NOMO-1 treated with dmso at 0.1 percent for 144 hours (cell line): ENCODE data around the gene NLRP1.

Experiments
- DNase-seq: peaks from one replicate; lab custom pipeline; 2025; ENCODE audit not compliant: unreplicated experiment; lab: John Stamatoyannopoulos, UW

The NLRP1 gene

GRCh38 chr17:5526821-5527598, 57.3 kb downstream of the NLRP1 start:
- DNase-seq, result peak; percentile 45

GRCh38 chr17:5523249-5523648, 61.1 kb downstream of the NLRP1 start:
- DNase-seq, result no peak

DNA sequence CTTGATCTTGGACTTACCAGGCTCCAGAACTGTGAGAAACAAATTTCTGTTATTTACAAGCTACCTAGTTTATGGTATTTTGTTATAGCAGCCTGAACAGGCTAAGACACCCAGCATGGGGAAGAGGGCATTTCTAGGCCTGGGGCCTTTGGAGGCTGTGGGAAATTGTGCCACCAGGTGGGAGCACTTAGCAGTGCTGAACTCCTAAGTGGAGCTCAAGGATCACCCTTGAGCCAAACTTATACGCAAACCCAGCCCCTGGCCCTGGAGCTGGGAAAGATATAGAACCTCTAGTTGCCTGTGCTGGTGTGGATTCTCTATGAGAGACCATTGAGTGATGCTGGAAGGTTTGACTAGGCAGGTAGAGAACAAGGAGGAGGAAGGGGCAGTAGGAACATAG, 61.8 kb downstream of the NLRP1 start:
- no peak for DNase-seq

GRCh38 chr17:5516060-5516792, 68.1 kb downstream of the NLRP1 start:
- DNase-seq, result no peak

DNA sequence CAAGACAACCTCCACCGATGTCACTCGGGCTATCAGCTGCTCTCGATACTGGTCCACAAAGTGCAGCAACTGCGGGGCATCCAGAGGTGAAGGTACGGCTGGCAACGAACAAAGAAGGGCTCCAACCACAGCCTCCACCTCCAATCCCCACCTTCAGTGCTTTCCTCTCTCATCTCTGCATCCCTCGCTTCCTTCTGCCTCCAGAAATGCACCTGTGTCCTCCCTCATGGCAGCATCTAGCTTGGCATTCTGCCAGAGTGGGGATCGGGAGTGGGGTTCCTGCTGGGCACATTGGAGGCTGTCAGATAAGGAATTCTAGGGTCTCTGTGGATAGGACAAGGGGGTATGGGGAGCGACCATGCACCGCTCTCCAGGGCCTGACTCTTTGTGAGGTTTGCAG, 69.3 kb downstream of the NLRP1 start:
- no peak for DNase-seq

DNA sequence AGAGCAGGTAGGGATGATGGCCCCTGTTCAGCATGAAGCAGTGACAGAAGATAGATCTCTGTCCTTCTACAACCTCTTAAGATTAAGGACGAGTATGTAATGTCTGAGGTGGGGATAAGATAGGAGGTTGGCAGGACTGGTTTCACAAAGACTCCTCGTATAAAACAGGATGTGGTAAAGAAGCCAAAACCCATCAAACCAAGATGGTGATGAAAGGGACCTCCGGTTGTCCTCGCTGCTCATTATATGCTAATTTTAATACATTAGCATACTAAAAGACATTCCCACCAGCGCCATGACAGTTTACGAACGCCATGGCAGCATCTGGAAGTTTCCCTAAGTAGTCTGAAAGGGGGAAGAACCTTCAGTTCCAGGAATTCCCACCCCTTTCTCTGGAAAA, 70.7 kb downstream of the NLRP1 start:
- DNase-seq, result no peak

DNA sequence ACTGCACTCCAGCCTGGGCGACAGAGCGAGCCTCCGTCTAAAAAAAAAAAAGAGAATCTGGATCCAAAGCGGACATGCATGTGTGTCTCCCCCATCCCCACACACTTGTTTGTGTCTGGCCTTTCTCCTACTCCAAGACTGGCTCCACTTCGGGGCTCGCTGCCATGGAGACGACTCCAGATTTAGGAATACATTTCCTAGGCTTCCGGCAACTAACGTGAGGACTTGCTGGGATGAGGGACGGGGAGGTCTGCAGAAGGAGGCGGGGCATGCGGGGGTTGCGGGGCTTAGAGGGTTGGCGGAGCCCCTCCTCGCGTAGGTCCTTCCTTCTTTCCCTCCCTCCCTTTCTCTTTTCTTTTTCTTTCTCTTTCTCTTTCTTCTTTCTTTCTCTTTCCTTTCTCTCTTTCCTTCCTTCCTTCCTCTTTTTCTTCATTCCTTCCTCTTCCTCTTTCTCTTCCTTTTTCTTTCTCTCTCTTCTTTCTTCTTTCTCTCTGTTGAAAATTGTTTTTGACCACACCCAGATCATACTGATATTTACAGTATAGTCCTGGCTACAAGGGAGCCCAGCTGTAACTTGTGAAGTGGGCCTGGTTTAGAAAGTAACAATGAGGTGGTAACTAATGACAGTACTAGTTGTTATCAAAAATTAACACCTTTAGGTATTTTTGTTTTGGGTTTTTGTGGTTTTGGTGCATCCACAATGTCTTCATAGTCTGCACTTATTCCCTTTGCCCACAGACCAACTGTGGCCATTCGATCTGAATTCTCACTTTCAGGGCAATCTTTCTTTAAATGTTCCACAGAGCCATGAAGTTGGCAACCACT, 72.7 kb downstream of the NLRP1 start:
- no peak for DNase-seq

DNA sequence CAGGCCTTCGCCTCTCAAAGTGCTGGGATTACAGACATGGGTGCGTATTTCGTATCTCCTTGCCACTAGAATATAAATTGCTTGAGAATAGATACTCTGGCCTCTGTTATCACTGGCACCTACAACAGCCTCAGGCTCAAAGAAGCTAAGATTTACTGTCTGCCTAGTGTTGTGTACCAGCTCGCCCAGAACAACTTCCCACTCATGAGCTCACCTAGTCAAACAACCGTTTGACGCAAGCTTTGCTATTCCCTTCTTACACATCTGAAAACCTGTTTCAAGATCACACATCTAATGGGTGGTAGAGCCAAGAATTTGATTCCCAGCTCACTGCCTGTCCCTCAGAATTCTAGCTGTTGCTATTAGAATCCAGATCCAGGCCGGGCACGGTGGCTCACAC, 73.5 kb downstream of the NLRP1 start:
- DNase-seq, result no peak

DNA sequence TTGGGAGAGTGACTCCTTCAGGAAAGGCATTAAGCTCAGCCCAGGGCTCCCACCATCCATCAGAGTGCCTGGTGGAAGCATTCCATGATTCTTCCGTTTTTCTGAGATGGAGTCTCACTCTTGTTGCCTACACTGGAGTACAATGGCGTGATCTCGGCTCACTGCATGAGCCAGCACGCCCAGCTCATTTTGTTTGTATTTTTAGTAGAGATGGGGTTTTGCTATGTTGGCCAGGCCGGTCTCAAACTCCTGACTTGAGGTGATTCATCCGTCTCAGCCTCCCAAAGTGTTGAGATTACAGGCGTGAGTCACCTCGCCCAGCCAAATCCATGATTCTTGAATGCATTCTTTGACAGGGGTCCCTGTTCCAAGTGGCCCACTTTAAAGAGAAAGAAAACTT, 74.8 kb downstream of the NLRP1 start:
- DNase-seq, result no peak

DNA sequence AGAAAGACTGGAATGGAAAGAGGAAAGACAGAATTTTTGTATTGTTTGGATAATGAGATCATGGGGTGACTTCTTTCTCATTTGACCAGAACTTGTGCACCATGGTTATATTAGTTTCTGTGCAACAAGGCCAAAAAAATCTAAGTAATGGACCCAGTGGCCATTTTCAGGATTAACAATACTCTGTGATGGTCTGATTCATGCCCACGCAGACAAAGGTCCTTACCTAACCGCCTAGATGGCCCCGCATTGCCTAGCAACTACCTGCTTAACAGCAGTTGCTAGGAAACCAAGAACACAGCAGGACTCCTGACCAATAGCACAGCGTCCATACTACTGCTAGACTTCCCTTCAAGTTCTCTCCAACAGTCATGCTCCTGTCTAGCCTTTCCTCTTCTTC, 75.5 kb downstream of the NLRP1 start:
- no peak for DNase-seq

DNA sequence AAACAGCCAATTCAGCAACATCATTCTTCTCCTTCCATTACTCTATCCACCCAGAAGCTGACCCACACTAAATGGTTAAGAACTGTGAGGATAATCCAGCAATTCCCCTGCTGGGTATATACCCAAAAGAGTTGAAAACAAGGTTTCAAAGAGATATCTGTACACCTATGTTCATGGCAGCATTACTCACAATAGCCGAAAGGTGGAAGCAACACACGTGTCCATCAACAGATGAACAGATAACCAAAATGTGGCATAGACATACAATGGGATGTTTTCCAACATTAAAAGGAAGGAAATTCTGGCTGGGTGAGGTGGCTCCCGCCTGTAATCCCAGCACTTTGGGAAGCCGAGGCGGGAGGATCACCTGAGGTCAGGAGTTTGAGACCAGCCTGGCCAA, 78.0 kb downstream of the NLRP1 start:
- no peak for DNase-seq

- DNase-seq, result no peak
Observed at GRCh38 chr17:5502552-5502951, 81.8 kb downstream of the NLRP1 start.

DNA sequence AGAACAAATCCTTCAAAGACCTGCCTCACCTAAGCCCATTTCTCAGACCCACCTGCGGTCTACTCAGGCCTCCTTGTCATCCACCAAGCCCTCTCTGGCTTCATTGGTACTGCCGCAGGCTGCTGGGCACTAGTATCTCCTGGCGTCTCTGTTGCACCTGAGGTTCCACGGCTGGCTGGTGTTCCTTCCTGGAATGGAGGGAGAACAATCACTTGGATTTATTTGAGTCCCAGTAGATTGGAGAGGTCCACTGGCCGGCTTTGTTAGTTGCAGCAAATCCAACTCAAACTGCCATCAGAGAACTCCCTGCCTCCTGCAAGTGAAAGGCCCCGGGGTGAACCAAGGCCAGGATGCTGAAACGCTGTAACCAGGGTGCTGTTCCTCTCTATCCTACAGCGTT, 82.6 kb downstream of the NLRP1 start:
- DNase-seq, result no peak

DNA sequence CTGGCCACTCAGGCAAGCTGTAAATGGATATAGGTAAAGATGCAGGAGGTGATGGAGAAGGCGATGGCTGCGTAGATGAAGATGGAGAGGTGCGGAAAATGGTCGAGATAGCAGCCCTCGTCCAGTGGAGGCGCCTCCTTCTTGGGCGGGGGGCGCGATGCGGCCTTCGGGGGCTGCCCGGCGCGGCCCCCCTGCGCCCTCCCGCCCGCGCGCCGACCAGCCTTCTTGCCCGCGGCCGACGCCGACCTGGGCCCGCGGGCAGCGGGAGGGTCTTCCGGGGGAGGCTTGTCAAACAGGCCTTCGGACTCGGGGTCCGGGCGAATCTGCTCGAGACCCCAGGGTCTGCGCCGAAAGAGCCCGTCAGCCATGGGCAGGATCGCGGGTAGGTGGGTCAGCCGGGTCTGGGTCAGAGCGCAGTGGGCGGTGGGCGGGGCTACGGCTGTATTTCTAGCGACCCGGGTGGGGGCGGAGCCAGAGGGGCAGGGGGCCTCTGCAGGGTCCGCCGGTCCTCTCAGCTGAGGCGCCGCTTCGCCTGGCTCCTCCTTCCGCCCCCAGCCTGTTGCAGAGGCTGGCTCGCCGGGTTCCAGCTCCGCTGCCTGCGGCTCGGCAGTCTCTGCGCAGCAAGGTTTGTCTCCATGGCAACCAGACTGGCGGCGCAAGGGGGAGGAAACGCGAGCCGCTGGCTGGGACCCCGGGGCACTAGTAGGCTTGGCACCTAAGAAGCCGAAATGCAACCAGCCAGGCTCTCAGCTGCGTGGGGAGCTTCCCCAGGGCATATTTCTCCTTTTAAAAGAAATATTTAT, 83.5 kb downstream of the NLRP1 start:
- peak; percentile 17 for DNase-seq

DNA sequence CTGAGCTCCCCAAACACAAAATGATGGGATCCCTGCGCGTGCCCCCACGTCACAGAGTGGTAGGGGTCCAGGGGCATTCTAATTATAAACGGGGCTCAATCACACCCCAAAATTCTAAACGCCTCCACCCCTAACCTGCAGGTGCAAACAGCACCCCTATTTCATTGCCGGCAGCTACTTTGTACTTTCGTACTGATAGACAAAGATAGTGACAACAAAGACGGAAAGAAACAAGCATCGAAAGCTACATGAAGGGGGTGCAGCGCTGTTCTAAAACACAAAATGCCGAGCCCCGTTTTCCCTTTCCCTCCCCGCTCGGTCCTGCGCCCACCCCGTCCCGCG, 84.1 kb downstream of the NLRP1 start:
- no peak for DNase-seq

DNA sequence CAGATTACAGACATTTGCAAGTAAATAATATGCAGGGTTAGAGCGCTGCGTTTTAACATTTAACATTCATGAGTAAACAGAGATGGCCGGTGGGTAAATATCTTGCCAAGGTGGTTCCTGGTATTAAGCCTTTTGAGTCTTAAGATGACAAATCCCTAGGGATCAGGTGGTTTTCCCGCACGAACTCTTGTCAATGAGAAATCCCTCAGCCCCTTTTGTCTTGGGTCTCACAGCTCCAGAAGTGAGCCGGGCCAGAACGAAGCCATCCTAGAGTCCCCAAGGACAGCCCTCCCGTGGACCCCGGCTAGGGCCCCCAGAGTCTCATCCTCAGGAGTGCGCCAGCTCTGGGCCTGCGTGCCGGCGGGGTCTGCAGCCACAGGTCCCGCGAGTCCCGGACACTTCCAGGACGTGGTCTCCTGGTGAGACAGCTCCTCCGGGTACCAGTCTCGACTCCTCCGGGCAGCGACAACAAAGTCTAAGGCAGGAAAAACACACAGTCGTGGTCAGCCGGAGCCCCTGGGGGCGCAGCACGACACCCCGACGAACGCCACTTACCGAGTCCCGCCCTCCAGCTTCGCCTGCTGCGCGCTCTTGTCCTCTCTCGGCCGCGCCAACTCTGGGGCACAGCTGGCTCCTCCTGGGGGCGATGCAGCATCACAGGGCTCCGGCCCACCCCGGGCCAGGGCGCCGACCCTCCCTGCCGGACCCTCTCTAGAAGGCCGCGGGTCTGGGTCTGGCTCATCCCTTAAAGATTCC, 84.7 kb downstream of the NLRP1 start:
- no peak for DNase-seq

- DNase-seq, result no peak
Observed at GRCh38 chr17:5492970-5493369, 91.3 kb downstream of the NLRP1 start.

DNA sequence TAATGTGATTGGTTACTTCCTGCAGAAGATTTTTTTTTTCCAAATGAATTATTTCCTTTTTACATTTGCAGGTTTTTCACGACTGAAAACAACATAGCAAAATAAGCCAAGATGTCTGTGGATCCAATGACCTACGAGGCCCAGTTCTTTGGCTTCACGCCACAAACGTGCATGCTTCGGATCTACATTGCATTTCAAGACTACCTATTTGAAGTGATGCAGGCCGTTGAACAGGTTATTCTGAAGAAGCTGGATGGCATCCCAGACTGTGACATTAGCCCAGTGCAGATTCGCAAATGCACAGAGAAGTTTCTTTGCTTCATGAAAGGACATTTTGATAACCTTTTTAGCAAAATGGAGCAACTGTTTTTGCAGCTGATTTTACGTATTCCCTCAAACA, 95.6 kb downstream of the NLRP1 start:
- DNase-seq, result no peak

DNA sequence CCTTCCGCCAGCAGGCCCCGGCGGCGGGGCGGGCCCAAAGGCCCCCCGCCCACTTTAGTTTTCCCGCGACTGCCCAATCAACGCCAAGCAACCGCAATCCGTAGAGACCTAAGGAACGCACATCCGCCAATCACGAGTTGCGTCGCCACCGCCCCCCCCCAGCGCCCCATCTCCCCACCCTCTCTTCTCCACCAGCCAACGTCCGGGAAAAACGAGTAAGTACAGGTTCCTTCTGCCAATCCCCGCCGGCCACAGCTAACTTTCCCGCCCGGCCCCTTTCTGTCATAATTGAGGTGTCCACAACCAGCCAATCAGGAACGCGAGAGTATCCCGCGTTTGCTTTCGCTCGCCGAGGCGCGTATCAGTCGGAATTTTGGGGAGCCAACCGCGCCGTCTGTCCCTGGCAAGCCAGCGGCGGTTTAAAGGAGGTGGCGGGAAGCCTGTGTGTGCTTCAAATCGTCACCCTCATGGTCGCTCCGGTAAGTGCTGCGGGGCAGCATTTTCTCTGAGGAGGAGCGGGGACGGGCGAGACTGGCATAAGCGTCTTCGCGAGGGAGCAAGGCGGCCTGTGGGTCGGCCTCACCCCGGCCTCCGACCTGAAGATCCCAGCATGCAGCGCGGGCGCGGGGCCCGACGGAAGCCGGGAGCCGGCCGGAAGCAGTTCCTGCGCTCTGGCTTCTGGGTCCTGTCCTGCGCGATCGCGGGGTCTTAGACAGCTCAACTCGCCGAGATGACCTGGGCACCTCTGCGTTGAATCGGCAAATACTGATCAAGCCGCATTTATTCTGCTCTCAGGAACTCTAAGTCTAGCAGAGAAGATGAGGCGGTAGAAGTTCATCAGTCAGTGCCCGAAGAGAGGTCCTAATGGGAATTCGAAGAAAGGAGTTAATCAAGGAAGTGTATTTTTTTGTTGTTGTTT, 97.8 kb downstream of the NLRP1 start, which contains the start of gene MIS12:
TSS of gene MIS12 (plus strand) at position 361 of the 919 bp plus-strand sequence. CDS start 2,297 bp downstream, outside the sequence.
- peak; percentile 99 for DNase-seq
